NCI-H1436 (cell line): Measurements from ENCODE around the gene NIF3L1.
A peak's percentile ranks its signal among the peaks of the same experiment; 100 is the strongest.
"Not testable (repeated sequence)": the region's sequence is repeated elsewhere in the genome, so short reads cannot be mapped to it uniquely, and the experiment has no call there.

Source experiments
- DNase-seq: peaks from one replicate; lab custom pipeline; 2025; lab: John Stamatoyannopoulos, UW

NIF3L1 gene

DNA sequence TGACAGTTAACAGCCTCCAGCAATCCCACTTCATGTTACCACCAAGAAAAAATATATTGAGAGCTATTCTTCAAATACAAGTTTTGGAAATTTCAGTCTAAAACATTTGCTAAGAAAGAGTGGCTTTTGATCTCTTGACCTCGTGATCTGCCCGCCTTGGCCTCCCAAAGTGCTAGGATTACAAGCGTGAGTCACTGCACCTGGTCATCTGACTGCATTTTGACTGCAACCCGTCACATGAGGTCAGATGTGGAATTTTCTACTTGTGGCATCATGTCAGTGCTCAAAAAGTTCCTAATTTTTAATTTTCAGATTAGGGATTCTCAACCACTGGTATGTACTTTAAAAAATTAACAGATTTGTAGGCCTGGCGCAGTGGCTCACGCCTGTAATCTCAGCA is 15.6 kb upstream of the NIF3L1 start:
- no peak for DNase-seq

GRCh38 chr2:200877443-200877842 is 11.7 kb upstream of the NIF3L1 start:
- no peak for DNase-seq

GRCh38 chr2:200878289-200878880 is 10.8 kb upstream of the NIF3L1 start:
- DNase-seq, result no peak

DNA sequence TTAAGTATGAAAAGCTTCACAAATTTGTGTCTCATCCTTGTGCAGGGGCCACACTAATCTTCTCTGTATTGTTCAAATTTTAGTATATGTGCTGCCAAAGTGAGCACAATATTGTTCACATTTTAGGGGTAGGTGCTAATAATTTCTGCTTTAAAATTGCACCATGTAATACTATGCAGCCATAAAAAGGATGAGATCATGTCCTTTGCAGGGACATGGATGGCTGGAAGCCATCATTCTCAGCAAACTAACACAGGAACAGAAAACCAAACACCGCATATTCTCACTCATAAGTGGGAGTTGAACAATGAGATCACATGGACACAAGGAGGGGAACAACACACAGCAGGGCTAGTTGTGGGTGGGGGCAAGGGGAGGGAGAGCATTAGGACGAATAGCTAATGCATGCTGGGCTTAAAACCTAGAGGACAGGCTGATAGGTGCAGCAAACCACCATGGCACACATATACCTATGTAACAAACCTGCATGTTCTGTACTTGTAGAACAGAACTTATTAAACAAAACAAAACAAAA is 7.4 kb upstream of the NIF3L1 start:
- not testable (repeated sequence) for DNase-seq

GRCh38 chr2:200899482-200899881 is 10.3 kb downstream of the NIF3L1 start:
- DNase-seq, result no peak

DNA sequence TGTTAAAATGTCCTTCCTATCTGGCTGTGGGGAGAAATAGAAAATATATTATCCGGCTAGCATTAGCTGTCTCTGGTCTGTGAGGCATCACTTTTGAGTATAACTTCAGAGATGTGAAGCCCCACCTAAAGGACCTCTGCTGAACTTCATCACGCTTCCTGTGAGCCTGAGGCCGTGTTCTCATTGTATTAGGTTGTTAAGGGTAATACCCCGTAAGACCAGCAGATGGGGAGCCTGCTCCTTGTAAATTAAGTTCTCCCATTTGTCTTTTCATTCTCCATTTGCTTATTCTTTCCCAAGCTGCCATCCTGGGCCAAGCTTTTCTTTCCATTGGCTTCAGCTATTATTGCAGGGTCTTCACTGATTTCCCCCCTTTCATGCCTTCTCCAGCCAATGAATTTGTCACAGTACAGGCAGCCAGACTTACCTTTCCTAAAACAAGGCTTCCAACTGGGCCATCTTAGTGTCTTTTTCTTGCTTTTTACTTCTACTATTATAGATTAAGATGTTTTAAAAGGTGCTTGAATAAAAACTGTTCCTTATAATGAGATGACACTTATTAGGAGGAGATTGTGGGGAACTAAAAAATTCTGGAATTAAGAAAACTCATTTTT is 12.4 kb downstream of the NIF3L1 start:
- peak; percentile 76 for DNase-seq

- DNase-seq, result peak; percentile 2
Measured at GRCh38 chr2:200905618-200906296, 16.6 kb downstream of the NIF3L1 start.

DNA sequence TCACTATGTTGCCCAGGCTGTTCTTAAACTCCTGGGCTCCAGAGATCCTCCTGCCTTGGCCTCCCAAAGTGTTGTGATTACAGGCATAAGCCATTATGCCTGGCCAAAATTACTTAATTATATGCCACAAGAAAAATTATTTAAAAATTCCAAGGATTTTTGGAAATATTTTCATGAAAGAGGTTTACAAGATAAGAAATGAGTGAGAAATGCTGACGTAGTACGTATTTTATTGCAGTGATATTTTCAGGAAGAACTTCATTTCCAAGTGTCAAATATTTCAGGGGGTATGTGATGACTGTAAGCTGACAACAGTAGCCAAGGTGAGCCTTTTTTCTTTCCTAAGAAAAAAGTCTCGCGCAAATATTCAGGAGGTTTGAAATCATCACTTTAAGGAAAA is 20.8 kb downstream of the NIF3L1 start:
- DNase-seq, result no peak

DNA sequence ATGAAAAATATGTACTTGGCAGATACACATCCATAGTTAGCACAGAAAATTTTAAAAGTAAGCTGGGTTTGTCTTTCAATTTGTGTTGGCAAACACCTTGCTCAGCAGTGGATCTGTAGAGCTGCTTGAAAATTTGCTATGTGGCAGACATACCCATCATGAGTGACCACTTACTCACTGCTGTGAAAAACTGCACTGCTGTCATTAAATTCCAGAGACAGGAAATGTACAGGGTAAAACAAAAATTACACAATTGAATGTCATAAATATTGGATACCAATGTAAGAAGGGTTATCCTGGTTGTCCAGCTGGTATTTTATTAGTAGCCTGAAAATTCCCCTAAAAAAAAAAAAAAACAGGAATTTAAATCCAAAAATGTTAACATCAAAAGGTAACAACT is 24.5 kb downstream of the NIF3L1 start:
- no peak for DNase-seq

DNA sequence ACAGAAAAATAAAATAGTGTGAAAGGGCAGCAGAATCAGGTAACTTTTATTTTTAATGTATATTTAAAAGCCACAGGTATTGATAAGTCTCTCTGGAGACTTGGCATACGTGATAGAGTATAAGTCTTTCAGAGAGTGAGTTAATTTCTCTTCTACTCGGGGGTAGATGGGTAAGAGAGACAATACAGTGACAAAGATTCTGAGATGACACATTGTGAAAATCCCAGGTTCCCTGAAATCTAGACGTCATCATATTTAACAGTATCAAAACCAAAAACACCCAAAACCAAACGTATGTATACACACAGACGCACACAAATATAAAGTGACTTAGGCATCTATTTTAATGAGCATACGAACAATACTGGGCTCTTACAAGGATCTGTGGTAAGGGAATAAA is 33.3 kb downstream of the NIF3L1 start:
- DNase-seq, result no peak

GRCh38 chr2:200929334-200930249 is 40.4 kb downstream of the NIF3L1 start:
- DNase-seq, result no peak

DNA sequence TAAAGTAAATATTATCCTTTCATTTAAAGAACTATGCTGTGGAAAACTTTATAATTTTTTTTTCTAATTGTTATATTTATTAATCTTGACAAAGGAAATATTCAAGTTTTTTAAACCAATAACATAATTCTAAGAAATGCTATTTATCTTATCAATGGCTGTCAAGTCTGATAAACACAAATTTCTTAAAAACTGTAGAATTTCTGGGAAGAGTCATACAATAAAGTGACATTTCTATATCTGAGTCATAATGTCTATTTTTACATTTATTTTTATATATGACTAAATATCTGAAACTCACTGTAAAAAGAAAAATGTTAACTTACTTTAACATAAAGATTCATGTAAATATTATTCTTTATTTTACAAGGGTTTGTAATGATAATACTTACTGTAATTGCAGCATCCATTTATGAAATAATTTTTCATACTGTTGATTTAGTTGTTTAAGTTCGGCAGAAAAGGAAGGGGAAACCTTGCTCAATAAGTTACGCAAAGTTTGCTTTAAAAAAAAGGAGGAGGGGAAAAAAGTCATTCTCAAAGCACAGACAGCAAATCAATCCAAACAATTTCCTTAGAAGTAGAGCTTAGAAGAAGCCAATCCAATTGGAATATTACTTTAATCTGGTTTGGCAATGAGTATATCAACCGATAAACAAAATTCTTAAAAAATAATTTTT is 41.9 kb downstream of the NIF3L1 start:
- no peak for DNase-seq

- DNase-seq, result no peak
Measured at GRCh38 chr2:200939832-200940231, 50.7 kb downstream of the NIF3L1 start.

- DNase-seq, result no peak
Measured at GRCh38 chr2:200943527-200944105, 54.4 kb downstream of the NIF3L1 start.

DNA sequence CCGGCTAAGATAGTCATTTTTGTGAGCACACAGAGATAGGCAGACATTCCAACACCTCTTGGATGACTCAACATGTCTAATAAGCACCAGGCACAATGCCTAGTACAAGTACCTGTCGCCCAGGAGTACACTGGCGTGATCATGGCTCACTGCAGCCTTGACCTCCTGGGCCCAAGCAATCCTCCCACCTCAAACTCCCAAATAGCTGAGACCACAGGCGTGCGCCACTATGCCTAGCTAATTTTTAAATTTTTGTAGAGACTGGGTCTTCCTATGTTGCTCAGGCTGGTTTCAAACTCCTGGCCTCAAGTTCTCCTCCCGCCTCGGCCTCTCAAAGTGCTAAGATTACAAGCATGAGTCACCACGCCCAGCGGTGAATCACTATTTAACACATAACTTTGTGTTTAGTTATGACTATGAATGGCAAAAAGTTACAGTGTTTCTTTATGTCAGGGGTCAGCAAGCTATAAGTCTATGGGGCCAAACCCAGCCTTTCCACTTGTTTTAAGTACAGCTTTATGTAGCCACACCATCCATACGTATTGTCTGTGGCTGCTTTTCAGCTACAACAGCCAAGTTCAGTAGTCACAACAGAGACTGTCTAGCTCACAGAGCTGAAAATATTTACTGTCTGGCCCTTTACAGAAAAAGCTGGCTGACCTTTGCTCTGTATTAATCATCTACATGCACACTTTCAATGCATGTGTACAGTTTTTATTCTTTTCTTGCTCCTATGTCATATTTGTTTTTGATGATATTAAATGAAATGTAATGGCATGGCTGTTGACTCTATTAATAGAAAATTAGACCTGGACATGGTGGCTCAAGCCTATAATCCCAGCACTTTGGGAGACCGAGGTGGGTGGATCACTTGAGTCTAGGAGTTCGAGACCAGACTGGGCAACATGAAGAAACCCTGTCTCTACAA is 55.6 kb downstream of the NIF3L1 start:
- no peak for DNase-seq

DNA sequence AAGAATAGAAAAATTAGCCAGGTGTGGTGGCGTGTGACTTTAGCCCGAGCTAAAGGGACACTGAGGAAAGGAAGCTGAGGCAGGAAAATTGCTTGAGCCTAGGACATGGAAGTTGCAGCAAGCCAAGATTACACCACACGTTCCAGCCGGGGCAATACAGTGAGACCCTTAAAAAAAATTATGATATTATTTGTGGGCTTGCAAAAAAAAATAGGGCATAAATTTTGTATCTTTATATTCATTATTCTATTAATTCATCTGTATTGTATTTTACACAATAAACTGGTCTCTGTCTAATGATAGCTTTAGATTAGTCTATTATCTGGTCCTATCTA is 56.2 kb downstream of the NIF3L1 start:
- DNase-seq, result no peak

GRCh38 chr2:200950378-200950777 is 61.2 kb downstream of the NIF3L1 start:
- no peak for DNase-seq
